Measurements from ENCODE around the gene ITGB8.

Gene ITGB8

GRCh38 chr7:20301311-20301939 is 29.3 kb upstream of the ITGB8 start:
- no peak for TF ChIP-seq GATA2 (IDR thresholded peaks at IDR 0.05; ENCODE audit: low read depth, low read length)
- no peak for TF ChIP-seq GATA3 (IDR thresholded peaks at IDR 0.05; ENCODE audit: low read depth, low read length)

GRCh38 chr7:20302891-20303290 is 27.8 kb upstream of the ITGB8 start:
- no peak for TF ChIP-seq GATA2 (IDR thresholded peaks at IDR 0.05; ENCODE audit: low read depth, low read length)
- no peak for TF ChIP-seq GATA3 (IDR thresholded peaks at IDR 0.05; ENCODE audit: low read depth, low read length)

- TF ChIP-seq GATA3 (IDR thresholded peaks at IDR 0.05; ENCODE audit: low read depth, low read length) (no peak), GATA2 (IDR thresholded peaks at IDR 0.05; ENCODE audit: low read depth, low read length) (no peak)
These were observed 26.3 kb upstream of the ITGB8 start for GRCh38 chr7:20304366-20304765.

GRCh38 chr7:20305726-20306125 is 25.0 kb upstream of the ITGB8 start:
- no peak for TF ChIP-seq GATA2 (IDR thresholded peaks at IDR 0.05; ENCODE audit: low read depth, low read length)
- TF ChIP-seq GATA3 (IDR thresholded peaks at IDR 0.05; ENCODE audit: low read depth, low read length), result no peak

- TF ChIP-seq GATA3 (IDR thresholded peaks at IDR 0.05; ENCODE audit: low read depth, low read length) (no peak), GATA2 (IDR thresholded peaks at IDR 0.05; ENCODE audit: low read depth, low read length) (no peak)
These were observed 24.3 kb upstream of the ITGB8 start for GRCh38 chr7:20306180-20306946.

GRCh38 chr7:20307119-20307518 is 23.6 kb upstream of the ITGB8 start:
- TF ChIP-seq GATA3 (IDR thresholded peaks at IDR 0.05; ENCODE audit: low read depth, low read length) (no peak), GATA2 (IDR thresholded peaks at IDR 0.05; ENCODE audit: low read depth, low read length) (no peak)

GRCh38 chr7:20307901-20308300 is 22.8 kb upstream of the ITGB8 start:
- TF ChIP-seq GATA3 (IDR thresholded peaks at IDR 0.05; ENCODE audit: low read depth, low read length), result no peak

GRCh38 chr7:20310301-20310700 is 20.4 kb upstream of the ITGB8 start:
- TF ChIP-seq GATA2 (IDR thresholded peaks at IDR 0.05; ENCODE audit: low read depth, low read length), result no peak
- no peak for TF ChIP-seq GATA3 (IDR thresholded peaks at IDR 0.05; ENCODE audit: low read depth, low read length)

- TF ChIP-seq GATA3 (IDR thresholded peaks at IDR 0.05; ENCODE audit: low read depth, low read length) (no peak), GATA2 (IDR thresholded peaks at IDR 0.05; ENCODE audit: low read depth, low read length) (no peak)
These were observed 19.5 kb upstream of the ITGB8 start for GRCh38 chr7:20310963-20311742.

GRCh38 chr7:20311743-20312042 is 19.0 kb upstream of the ITGB8 start:
- no peak for TF ChIP-seq GATA3 (IDR thresholded peaks at IDR 0.05; ENCODE audit: low read depth, low read length)
- no peak for TF ChIP-seq GATA2 (IDR thresholded peaks at IDR 0.05; ENCODE audit: low read depth, low read length)

- TF ChIP-seq GATA3 (IDR thresholded peaks at IDR 0.05; ENCODE audit: low read depth, low read length), result no peak
These were observed 18.1 kb upstream of the ITGB8 start for GRCh38 chr7:20312562-20312961.

GRCh38 chr7:20313626-20314025 is 17.1 kb upstream of the ITGB8 start:
- TF ChIP-seq GATA3 (IDR thresholded peaks at IDR 0.05; ENCODE audit: low read depth, low read length), result no peak
- TF ChIP-seq GATA2 (IDR thresholded peaks at IDR 0.05; ENCODE audit: low read depth, low read length), result no peak

- no peak for TF ChIP-seq GATA2 (IDR thresholded peaks at IDR 0.05; ENCODE audit: low read depth, low read length)
- no peak for TF ChIP-seq GATA3 (IDR thresholded peaks at IDR 0.05; ENCODE audit: low read depth, low read length)
These were observed 16.5 kb upstream of the ITGB8 start for GRCh38 chr7:20314198-20314597.

GRCh38 chr7:20316706-20317105 is 14.0 kb upstream of the ITGB8 start:
- no peak for TF ChIP-seq GATA3 (IDR thresholded peaks at IDR 0.05; ENCODE audit: low read depth, low read length)
- no peak for TF ChIP-seq GATA2 (IDR thresholded peaks at IDR 0.05; ENCODE audit: low read depth, low read length)

- no peak for TF ChIP-seq GATA3 (IDR thresholded peaks at IDR 0.05; ENCODE audit: low read depth, low read length)
- no peak for TF ChIP-seq GATA2 (IDR thresholded peaks at IDR 0.05; ENCODE audit: low read depth, low read length)
These were observed 13.3 kb upstream of the ITGB8 start for GRCh38 chr7:20317413-20317812.

All from SH-SY5Y (cell line).